ENCODE data around the gene WDR70. TPM values are rescaled to one million over a fixed set of nuclear protein-coding genes. Genes with fewer than 3 reads are reported as not detected.

The WDR70 gene
- total RNA-seq, 2 experiments from 2014 or later: 24.5 to 34.6 TPM

- H3K4me3 Mint-ChIP-seq: no peak overlapping the region
- Histone ChIP-seq H3K4me1 (ENCODE audit: insufficient read depth, low read length) (no peaks in the 10 kb centered on the region), H3K27me3 (ENCODE audit: control insufficient read depth in 1 of 2, insufficient read depth in 2 of 2, low read length in 2 of 2) (no peaks in the 10 kb centered on the region), H3K4me3 (ENCODE audit: low read length) (no peak overlapping the region), H3K36me3 (ENCODE audit: insufficient read depth, low read length) (no peaks in the 10 kb centered on the region), H3K9me3 (ENCODE audit: control insufficient read depth in 1 of 2, insufficient read depth in 1 of 2, low read length in 2 of 2) (no peaks in the 10 kb centered on the region), H3K27ac (ENCODE audit: low read depth in 1 of 2, low read length in 2 of 2) (no peak overlapping the region)
- no peak for DNase-seq
- POLR2A ChIA-PET: no interaction called here
- no peaks in the 10 kb centered on the region for H3K27me3 Mint-ChIP-seq
- H3K36me3 Mint-ChIP-seq (ENCODE audit: low read depth): peaks cover 52% of the 10 kb centered on the region
- no peak overlapping the region for H3K27ac Mint-ChIP-seq
- TF ChIP-seq, protein P1, sequence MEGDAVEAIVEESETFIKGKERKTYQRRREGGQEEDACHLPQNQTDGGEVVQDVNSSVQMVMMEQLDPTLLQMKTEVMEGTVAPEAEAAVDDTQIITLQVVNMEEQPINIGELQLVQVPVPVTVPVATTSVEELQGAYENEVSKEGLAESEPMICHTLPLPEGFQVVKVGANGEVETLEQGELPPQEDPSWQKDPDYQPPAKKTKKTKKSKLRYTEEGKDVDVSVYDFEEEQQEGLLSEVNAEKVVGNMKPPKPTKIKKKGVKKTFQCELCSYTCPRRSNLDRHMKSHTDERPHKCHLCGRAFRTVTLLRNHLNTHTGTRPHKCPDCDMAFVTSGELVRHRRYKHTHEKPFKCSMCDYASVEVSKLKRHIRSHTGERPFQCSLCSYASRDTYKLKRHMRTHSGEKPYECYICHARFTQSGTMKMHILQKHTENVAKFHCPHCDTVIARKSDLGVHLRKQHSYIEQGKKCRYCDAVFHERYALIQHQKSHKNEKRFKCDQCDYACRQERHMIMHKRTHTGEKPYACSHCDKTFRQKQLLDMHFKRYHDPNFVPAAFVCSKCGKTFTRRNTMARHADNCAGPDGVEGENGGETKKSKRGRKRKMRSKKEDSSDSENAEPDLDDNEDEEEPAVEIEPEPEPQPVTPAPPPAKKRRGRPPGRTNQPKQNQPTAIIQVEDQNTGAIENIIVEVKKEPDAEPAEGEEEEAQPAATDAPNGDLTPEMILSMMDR (IDR thresholded peaks at IDR 0.05): no peak
- CTCF ChIA-PET: no interaction called here
- H3K9me3 Mint-ChIP-seq: no peaks in the 10 kb centered on the region
- intact Hi-C loops (cut with DNase I, micrococcal nuclease): no loop called here
- ATAC-seq (ENCODE audit: poor library complexity): no peak
- H3K4me1 Mint-ChIP-seq (ENCODE audit: low read depth): peaks cover 3% of the 10 kb centered on the region
These were observed 336.2 kb downstream of the WDR70 start for GRCh38 chr5:37715361-37715760.

GRCh38 chr5:37715992-37716391 is 336.9 kb downstream of the WDR70 start:
- H3K4me1 Mint-ChIP-seq (ENCODE audit: low read depth): peaks cover 9% of the 10 kb centered on the region
- H3K9me3 ChIP-seq (ENCODE audit: control insufficient read depth in 1 of 2, insufficient read depth in 1 of 2, low read length in 2 of 2): no peaks in the 10 kb centered on the region
- H3K9me3 Mint-ChIP-seq: no peaks in the 10 kb centered on the region
- no peak overlapping the region for H3K4me3 Mint-ChIP-seq
- DNase-seq (no peak), ATAC-seq (ENCODE audit: poor library complexity) (no peak)
- no peak overlapping the region for H3K27ac Mint-ChIP-seq
- no peaks in the 10 kb centered on the region for H3K27me3 Mint-ChIP-seq
- no peaks in the 10 kb centered on the region for H3K27me3 ChIP-seq (ENCODE audit: control insufficient read depth in 1 of 2, insufficient read depth in 2 of 2, low read length in 2 of 2)
- no peaks in the 10 kb centered on the region for H3K36me3 ChIP-seq (ENCODE audit: insufficient read depth, low read length)
- peaks cover 55% of the 10 kb centered on the region for H3K36me3 Mint-ChIP-seq (ENCODE audit: low read depth)
- H3K4me1 ChIP-seq (ENCODE audit: insufficient read depth, low read length): no peaks in the 10 kb centered on the region
- H3K4me3 ChIP-seq (ENCODE audit: low read length): no peak overlapping the region
- H3K27ac ChIP-seq (ENCODE audit: low read depth in 1 of 2, low read length in 2 of 2): no peak overlapping the region
- ChIA-PET CTCF (no interaction called here), POLR2A (no interaction called here)
- intact Hi-C loops (cut with DNase I, micrococcal nuclease): no loop called here
- TF ChIP-seq, protein P1 (IDR thresholded peaks at IDR 0.05): no peak

- Mint-ChIP-seq H3K27me3 (no peaks in the 10 kb centered on the region), H3K36me3 (ENCODE audit: low read depth) (peaks cover 55% of the 10 kb centered on the region), H3K4me3 (no peak overlapping the region), H3K4me1 (ENCODE audit: low read depth) (peaks cover 13% of the 10 kb centered on the region), H3K9me3 (no peaks in the 10 kb centered on the region), H3K27ac (no peak overlapping the region)
- no peak for DNase-seq
- H3K36me3 ChIP-seq (ENCODE audit: insufficient read depth, low read length): no peaks in the 10 kb centered on the region
- H3K27me3 ChIP-seq (ENCODE audit: control insufficient read depth in 1 of 2, insufficient read depth in 2 of 2, low read length in 2 of 2): no peaks in the 10 kb centered on the region
- intact Hi-C loops (cut with DNase I, micrococcal nuclease): no loop called here
- POLR2A ChIA-PET: no interaction called here
- TF ChIP-seq, protein P1 (IDR thresholded peaks at IDR 0.05): no peak
- H3K4me3 ChIP-seq (ENCODE audit: low read length): no peak overlapping the region
- ATAC-seq (ENCODE audit: poor library complexity): no peak
- H3K4me1 ChIP-seq (ENCODE audit: insufficient read depth, low read length): no peaks in the 10 kb centered on the region
- H3K9me3 ChIP-seq (ENCODE audit: control insufficient read depth in 1 of 2, insufficient read depth in 1 of 2, low read length in 2 of 2): no peaks in the 10 kb centered on the region
- no peak overlapping the region for H3K27ac ChIP-seq (ENCODE audit: low read depth in 1 of 2, low read length in 2 of 2)
- CTCF ChIA-PET: no interaction called here
These were observed 337.3 kb downstream of the WDR70 start for GRCh38 chr5:37716405-37716804.
